HG03439 (cell line): ENCODE results near the gene IFNL4.

Experiments
- ATAC-seq: cut with Tn5 transposase; IDR thresholded peaks from one replicate; pipeline ENCODE4 v1.9.1; 2021; ENCODE audit warnings: mild to moderate bottlenecking, moderate library complexity; ENCODE audit not compliant: unreplicated experiment

IFNL4 gene

GRCh38 chr19:39197808-39198207 lies 50.8 kb downstream of the IFNL4 start:
- ATAC-seq = no peak

DNA sequence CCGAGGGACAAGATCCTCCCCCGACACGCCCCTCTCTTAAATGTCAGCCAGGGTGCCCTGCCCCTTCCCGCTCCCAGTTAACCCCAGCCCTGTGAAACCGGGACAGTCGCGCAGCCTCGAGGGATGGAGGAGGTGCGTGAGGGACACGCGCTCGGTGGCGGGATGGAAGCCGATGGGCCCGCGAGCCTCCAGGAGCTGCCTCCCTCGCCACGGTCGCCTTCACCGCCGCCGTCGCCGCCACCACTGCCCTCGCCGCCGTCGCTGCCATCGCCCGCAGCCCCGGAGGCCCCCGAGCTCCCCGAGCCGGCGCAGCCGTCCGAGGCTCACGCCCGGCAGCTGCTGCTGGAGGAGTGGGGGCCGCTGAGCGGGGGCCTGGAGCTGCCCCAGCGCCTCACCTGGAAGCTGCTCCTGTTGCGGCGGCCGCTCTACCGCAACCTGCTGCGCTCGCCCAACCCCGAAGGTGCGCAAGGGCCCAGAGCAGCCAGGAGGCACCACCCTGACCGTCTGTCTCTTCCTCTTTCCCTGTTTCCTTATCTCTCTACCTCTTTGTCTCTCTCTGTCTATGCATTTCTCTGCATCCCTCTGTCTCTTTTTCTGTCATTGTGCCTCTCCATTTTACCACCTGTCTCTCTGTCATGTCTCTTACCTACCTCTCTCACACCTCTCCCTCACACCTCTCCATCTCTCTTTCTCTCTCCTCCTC lies 51.6 kb downstream of the IFNL4 start, which contains the start of gene NCCRP1:
NCCRP1 (plus strand) TSS at position 105 of the 703 bp plus-strand sequence; CDS start at position 124, 19 bp downstream.
- no peak for ATAC-seq

- ATAC-seq = no peak
Measured at GRCh38 chr19:39196320-39196719, 52.3 kb downstream of the IFNL4 start.
